Neuron (in vitro differentiated cells): ENCODE data around the gene KISS1.

Experiments used
- H2AFZ ChIP-seq: one replicate; pipeline ENCODE4 v1.6.1; 2013; ENCODE audit warnings: low read depth, mild to moderate bottlenecking, inconsistent platforms, low read length, moderate library complexity
- H3K27me3 ChIP-seq: one replicate; pipeline ENCODE4 v1.6.1; 2013; ENCODE audit warnings: low read length; ENCODE audit not compliant: insufficient read depth
- H3K36me3 ChIP-seq: one replicate; pipeline ENCODE4 v1.6.1; 2013; ENCODE audit warnings: low read length; ENCODE audit not compliant: insufficient read depth
- H3K4me1 ChIP-seq: one replicate; pipeline ENCODE4 v1.6.1; 2013; ENCODE audit warnings: low read length; ENCODE audit not compliant: insufficient read depth
- H3K4me3 ChIP-seq: 2 replicates; pipeline ENCODE4 v1.5.1; 2013; ENCODE audit warnings: mild to moderate bottlenecking, low read length, moderate library complexity
- H3K9me3 ChIP-seq: one replicate; pipeline ENCODE4 v1.6.1; 2013; ENCODE audit warnings: low read length

The KISS1 gene

GRCh38 chr1:204154568-204155255 lies 41.6 kb downstream of the KISS1 start:
- Histone ChIP-seq H3K27me3 (peaks cover 20% of the 10 kb centered on the region), H3K9me3 (no peaks in the 10 kb centered on the region), H3K36me3 (no peaks in the 10 kb centered on the region), H2AFZ (no peak overlapping the region), H3K4me1 (peaks cover 16% of the 10 kb centered on the region), H3K4me3 (no peak overlapping the region)

- H3K4me3 ChIP-seq = no peak overlapping the region
- peaks cover 18% of the 10 kb centered on the region for H3K4me1 ChIP-seq
- H3K36me3 ChIP-seq = no peaks in the 10 kb centered on the region
- H3K27me3 ChIP-seq = peaks cover 14% of the 10 kb centered on the region
- H2AFZ ChIP-seq = no peak overlapping the region
- no peaks in the 10 kb centered on the region for H3K9me3 ChIP-seq
Measured at GRCh38 chr1:204153667-204154066, 42.6 kb downstream of the KISS1 start.

DNA sequence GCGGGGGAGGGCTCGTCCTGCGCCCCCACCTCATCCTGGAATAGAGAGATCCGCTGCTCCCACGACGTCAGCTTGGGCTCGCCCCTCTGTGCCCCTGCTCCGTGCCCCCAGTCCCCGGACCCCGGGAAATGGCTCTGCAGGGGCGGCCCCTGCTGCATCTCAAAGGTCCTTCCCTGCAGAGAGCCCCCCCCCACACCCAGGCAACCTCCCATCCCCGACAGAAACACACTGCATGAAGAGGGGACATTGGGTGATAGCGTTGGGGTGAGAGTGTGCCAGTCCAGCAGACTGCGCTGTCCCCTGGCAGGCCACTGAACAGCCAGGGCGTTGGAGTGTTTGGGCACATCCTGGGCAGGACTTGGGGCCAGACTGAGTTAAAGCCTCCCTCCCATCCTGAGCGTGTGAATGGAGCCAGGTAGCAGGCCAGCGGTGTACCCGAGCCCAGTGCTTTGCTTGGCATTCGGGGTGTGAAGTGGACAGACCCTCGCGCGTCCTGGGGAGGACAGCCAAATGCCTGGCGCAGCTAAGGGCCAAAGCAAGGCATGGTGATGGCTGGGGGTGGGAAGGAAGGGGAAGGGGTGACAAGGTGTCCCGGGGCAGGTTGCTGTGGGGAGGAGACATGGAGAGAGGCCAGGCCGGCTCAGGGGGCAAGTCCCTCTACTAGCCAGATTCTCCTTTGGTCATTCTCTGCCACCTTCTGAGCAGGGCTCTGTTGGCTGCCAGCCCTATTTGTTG lies 43.8 kb downstream of the KISS1 start:
- peak overlapping the region; percentile 81 for H2AFZ ChIP-seq
- peaks cover 30% of the 10 kb centered on the region for H3K4me1 ChIP-seq
- no peaks in the 10 kb centered on the region for H3K9me3 ChIP-seq
- H3K27me3 ChIP-seq = peaks cover 8% of the 10 kb centered on the region
- H3K36me3 ChIP-seq = no peaks in the 10 kb centered on the region
- H3K4me3 ChIP-seq = peak overlapping the region; percentile 61

DNA sequence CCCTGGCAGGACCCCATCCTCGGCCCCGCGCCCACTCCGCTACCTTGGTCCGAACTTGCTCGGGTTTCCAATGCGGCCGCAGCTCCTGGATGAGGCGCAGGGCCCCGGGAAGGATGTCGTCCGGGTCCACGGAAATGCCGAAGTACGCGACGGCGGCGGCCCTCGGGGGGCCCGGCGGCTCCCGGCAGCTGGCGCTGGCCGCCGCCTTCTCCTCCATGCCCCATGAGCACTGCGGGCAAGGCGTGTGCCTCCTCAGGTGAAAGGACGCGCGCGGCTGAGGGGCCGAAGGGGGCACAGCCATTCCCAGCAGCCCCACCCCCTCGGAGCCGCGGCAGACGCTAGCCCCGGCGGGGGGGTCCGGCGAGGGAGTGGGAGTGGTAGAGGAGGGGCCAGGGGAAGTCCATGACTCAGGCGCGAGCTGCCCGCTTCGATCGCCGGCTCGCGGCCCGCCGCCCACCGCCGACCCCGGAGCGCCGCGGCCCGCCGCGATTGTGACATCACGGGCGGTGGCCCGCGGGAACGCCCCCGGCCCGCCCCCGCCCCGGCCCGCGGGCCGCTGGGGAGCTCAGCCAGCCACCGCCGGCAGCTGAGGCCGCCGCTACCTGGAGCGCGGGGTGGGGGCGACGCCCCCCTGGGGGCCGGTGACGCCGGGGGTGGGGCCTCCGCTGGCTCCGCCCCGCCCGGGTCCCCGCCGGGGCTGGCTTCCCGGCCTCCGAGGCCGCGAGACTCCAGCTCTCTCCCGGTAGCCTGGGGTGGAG lies 44.6 kb downstream of the KISS1 start, which contains the start of gene ETNK2:
Gene ETNK2 (minus strand): TSS at position 493 of the 758 bp plus-strand sequence. CDS start 192 bp downstream, at position 301.
- Histone ChIP-seq H3K9me3 (no peaks in the 10 kb centered on the region), H3K4me3 (peak within 1 kb of the TSS; percentile 61), H2AFZ (peak within 1 kb of the TSS; percentile 81), H3K27me3 (peaks cover 2% of the 10 kb centered on the region), H3K36me3 (no peaks in the 10 kb centered on the region), H3K4me1 (peaks cover 31% of the 10 kb centered on the region)

GRCh38 chr1:204150702-204151551 lies 45.4 kb downstream of the KISS1 start:
- H3K4me1 ChIP-seq = peaks cover 31% of the 10 kb centered on the region

DNA sequence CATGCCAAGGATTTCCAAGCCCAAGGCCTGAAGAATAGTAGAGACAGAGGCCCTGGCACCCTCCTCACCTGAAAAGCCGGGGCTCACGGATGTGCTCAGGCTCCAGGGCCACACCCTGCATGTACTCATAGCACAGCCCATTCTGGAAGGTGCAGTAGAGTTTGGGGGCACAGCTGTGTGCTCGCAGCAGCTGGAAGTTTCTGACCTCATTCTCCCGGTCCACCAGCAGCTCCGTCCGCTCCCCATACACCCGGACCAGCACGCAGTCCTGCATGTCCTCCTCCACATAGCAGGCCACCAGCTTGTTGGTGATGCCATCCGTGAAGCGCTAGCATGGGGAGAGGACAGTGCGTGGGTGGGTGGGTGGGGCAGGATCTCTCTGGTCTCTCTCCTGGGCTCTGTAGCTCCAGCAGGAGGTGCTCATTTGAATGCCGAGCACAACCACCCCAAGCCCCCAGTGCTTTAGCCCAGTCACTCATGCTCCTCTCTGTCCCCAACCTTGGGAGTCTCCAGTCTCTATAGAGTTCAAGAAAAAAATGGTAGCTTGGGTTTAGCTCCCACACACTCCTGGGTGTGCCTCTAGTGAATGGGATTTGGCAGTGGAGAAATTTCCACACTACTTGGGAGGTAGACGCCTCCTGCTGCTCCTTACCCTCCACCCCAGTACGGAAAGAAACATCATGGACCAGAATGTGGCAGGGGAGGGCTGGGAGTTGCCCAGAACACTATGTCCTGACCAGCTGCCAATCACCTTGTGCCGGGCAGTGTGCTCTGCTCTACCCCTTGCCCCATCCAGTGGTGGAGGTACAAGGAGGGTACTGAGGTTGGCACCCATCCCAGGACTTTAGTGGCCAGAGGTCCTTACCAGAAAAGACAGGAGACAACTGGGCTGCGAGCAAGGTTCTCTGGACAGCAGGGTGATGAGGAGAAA lies 46.4 kb downstream of the KISS1 start:
- Histone ChIP-seq H3K9me3 (no peaks in the 10 kb centered on the region), H2AFZ (no peak overlapping the region), H3K4me3 (no peak overlapping the region), H3K27me3 (no peaks in the 10 kb centered on the region), H3K36me3 (peaks cover 3% of the 10 kb centered on the region), H3K4me1 (peaks cover 31% of the 10 kb centered on the region)

More at GRCh38 chr1:204150702-204151551, 45.4 kb downstream of the KISS1 start:
- peak overlapping the region; percentile 61 for H3K4me3 ChIP-seq
- H2AFZ ChIP-seq = peak overlapping the region; percentile 76
- H3K9me3 ChIP-seq = no peaks in the 10 kb centered on the region
- no peaks in the 10 kb centered on the region for H3K36me3 ChIP-seq
- H3K27me3 ChIP-seq = no peaks in the 10 kb centered on the region

GRCh38 chr1:204149107-204149506 lies 47.2 kb downstream of the KISS1 start:
- Histone ChIP-seq H3K4me3 (no peak overlapping the region), H3K36me3 (peaks cover 3% of the 10 kb centered on the region), H3K9me3 (no peaks in the 10 kb centered on the region), H2AFZ (no peak overlapping the region), H3K27me3 (no peaks in the 10 kb centered on the region), H3K4me1 (peaks cover 27% of the 10 kb centered on the region)

DNA sequence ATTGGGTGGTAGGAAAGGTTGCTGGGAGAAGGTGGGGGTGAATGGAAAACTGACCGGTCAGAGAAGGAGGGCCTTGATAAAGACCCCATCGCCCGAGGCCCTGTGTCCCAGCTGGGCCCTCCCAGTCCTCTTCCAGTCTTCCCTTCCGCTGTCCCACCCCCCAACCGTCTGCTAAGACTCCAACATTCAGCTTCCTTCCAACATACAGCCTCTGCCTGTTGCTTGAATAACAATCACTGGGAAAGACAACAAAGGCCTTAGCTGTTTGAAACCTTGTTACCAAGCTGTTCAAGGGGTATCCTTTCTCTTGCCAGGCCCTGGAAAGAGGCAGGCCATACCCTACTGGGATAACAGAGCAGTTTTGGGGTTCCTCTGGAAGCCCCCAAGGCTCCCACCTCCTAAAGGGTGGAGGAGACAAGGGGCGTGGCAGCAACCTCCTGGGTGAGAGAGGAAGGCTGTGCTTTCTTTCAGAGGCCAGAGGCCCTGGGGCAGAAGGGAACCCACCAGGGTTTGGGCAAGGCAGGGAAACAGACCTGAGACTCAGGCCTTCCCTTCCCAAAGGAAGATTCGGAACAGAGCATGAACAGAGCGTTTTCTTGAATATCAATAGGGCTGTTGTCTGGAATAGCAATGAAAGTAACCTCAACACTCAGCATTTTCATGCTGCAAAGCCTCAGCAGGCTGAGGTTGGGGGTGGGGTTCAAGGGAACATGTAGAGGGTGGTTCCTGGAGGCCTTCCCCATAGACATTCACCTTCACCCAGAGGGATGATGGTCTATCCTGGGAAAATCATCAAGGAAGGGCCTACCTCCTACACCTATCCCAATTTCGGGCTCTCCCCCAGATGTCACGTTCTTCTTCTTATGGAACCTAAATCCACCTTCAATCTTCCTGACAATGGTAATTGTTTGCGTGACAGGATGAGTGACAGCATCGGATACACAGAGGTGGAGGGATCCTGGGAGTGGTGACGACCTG lies 48.6 kb downstream of the KISS1 start:
- no peaks in the 10 kb centered on the region for H3K9me3 ChIP-seq
- peaks cover 23% of the 10 kb centered on the region for H3K4me1 ChIP-seq
- H3K27me3 ChIP-seq = no peaks in the 10 kb centered on the region
- H3K36me3 ChIP-seq = peaks cover 3% of the 10 kb centered on the region
- H2AFZ ChIP-seq = no peak overlapping the region
- H3K4me3 ChIP-seq = no peak overlapping the region

DNA sequence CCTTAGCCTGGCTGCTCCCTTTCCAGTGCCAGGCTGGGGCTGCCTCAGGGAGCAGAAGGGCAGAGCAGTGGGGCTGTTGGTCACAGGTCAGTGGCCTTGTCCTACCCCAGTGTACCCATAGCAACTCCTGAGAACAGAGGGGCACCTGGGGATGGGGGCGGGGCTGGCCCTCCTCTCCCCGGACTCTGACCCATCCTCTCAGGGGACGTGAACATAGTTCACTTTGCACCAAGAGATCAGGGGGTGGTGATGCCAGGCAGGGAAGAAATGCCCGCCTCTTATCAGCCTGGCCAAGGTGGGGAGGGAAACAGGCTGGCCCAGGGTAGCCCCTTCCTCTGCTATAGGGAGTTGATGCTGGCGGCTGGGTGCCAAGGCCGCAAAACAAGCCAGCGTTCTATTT lies 49.3 kb downstream of the KISS1 start:
- H3K4me3 ChIP-seq = no peak overlapping the region
- H3K9me3 ChIP-seq = no peaks in the 10 kb centered on the region
- no peaks in the 10 kb centered on the region for H3K27me3 ChIP-seq
- H3K4me1 ChIP-seq = peaks cover 19% of the 10 kb centered on the region
- H2AFZ ChIP-seq = no peak overlapping the region
- peaks cover 3% of the 10 kb centered on the region for H3K36me3 ChIP-seq

DNA sequence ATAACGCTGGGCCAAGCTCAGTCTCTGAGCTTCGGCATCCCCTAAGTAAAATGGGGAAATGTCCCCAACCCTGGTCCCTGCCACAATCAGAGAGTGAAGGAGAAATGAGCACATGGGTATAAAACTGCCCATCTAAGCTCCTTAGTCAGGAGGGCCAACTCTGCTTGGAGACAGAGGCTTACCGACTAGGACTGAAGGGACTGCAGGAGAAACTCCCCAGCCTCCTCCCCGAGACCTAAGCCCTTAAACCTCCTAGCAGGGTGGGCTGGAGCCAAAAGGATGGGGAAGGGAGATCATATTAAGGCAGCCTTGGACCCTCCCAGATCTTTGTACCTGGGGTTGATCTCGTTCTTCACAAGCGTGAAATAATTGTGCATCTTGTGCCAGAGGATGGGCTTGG lies 50.0 kb downstream of the KISS1 start:
- Histone ChIP-seq H3K27me3 (no peaks in the 10 kb centered on the region), H3K36me3 (peaks cover 4% of the 10 kb centered on the region), H2AFZ (no peak overlapping the region), H3K9me3 (no peaks in the 10 kb centered on the region), H3K4me3 (no peak overlapping the region), H3K4me1 (peaks cover 19% of the 10 kb centered on the region)

- Histone ChIP-seq H3K4me1 (peaks cover 15% of the 10 kb centered on the region), H3K9me3 (no peaks in the 10 kb centered on the region), H2AFZ (no peak overlapping the region), H3K27me3 (no peaks in the 10 kb centered on the region), H3K36me3 (peaks cover 6% of the 10 kb centered on the region), H3K4me3 (no peak overlapping the region)
Measured at GRCh38 chr1:204145033-204145504, 51.2 kb downstream of the KISS1 start.
